DOHH2 (cell line): ENCODE results near the gene TTI1.

Experiments
- EZH2phosphoT487 ChIP-seq: fragments of 200-600 bp; sonication (generic); IDR thresholded peaks from 2 replicates; pipeline ENCODE4 v1.6.1; 2017; ENCODE audit warnings: borderline replicate concordance, mild to moderate bottlenecking, antibody characterized with exemption, low read length, moderate library complexity, mixed read lengths
- TF ChIP-seq, protein P1 (sequence below): fragments of 200-600 bp; sonication (generic); IDR thresholded peaks from one replicate; pipeline ENCODE4 v1.5.1; 2014; ENCODE audit warnings: antibody characterized with exemption, mild to moderate bottlenecking, low read depth, low read length; ENCODE audit not compliant: poor library complexity, severe bottlenecking

DNA sequence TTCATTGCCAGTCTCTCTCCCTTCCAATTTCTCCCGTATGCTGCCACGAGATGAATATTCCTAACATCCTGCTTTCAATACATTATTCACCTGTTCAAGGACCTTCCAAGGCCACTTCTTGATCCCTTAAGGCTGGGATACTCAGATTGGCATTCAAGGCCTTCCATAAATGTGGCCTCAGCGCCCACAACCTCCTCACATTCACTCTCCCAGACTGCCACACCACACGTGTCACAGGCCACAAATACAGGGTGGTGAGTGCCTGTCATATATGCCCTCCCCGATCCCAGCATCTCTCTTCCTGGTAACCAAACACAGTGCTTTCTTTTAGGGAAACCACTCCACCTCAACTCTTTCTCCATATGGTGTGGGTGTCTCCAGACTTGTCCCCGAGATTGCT is 55.5 kb downstream of the TTI1 start:
- TF ChIP-seq, protein P1, sequence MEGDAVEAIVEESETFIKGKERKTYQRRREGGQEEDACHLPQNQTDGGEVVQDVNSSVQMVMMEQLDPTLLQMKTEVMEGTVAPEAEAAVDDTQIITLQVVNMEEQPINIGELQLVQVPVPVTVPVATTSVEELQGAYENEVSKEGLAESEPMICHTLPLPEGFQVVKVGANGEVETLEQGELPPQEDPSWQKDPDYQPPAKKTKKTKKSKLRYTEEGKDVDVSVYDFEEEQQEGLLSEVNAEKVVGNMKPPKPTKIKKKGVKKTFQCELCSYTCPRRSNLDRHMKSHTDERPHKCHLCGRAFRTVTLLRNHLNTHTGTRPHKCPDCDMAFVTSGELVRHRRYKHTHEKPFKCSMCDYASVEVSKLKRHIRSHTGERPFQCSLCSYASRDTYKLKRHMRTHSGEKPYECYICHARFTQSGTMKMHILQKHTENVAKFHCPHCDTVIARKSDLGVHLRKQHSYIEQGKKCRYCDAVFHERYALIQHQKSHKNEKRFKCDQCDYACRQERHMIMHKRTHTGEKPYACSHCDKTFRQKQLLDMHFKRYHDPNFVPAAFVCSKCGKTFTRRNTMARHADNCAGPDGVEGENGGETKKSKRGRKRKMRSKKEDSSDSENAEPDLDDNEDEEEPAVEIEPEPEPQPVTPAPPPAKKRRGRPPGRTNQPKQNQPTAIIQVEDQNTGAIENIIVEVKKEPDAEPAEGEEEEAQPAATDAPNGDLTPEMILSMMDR = no peak
- no peak for TF ChIP-seq EZH2phosphoT487
